ENCODE results near the gene CREB5.

DNA sequence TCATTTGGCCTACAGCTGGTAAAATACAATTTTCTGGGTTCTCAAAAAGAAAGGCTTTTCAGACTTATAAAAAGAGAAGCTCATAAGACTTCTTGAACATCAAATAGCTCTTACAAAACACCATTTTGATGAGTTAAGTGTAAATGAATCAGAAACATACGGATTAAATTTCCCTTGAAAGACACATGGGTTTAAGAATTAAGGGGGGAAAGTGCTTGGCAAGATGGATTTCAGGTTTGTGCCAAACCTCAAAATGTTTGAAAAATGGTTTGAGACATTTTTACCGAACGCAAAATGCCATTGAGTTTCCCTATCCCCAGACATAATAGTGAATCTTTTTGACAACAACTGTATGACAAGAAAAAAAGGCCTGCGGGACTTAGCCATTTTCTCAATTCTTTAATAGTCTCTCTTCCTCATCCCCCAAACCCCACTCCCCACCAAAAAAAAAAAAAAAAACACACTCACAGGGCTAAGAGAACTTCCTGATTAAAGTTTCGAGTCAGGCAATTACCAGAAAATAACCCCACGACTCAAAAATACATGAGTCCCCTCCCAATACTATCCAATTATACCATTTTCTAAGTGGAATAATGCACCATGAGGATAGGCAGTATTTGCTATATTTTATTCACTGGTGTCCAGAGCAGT is 285.7 kb downstream of the CREB5 start:
- TF ChIP-seq IKZF1 (IDR thresholded peaks at IDR 0.05) (no peak), TAF1 (CRISPR knock-in tag; IDR thresholded peaks at IDR 0.05) (no peak), CBX5 (CRISPR knock-in tag; IDR thresholded peaks at IDR 0.05; ENCODE audit: borderline replicate concordance) (no peak), TRIM24 (CRISPR knock-in tag; IDR thresholded peaks at IDR 0.05) (no peak)
- TF ChIP-seq, protein P1, sequence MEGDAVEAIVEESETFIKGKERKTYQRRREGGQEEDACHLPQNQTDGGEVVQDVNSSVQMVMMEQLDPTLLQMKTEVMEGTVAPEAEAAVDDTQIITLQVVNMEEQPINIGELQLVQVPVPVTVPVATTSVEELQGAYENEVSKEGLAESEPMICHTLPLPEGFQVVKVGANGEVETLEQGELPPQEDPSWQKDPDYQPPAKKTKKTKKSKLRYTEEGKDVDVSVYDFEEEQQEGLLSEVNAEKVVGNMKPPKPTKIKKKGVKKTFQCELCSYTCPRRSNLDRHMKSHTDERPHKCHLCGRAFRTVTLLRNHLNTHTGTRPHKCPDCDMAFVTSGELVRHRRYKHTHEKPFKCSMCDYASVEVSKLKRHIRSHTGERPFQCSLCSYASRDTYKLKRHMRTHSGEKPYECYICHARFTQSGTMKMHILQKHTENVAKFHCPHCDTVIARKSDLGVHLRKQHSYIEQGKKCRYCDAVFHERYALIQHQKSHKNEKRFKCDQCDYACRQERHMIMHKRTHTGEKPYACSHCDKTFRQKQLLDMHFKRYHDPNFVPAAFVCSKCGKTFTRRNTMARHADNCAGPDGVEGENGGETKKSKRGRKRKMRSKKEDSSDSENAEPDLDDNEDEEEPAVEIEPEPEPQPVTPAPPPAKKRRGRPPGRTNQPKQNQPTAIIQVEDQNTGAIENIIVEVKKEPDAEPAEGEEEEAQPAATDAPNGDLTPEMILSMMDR (CRISPR knock-in tag; IDR thresholded peaks at IDR 0.05), result no peak
